Activated CD4-positive, alpha-beta T cell treated with anti-CD3 and anti-CD28 coated beads for 4 hours (primary cell): ENCODE measurements around the gene NFAM1.
A peak's percentile ranks its signal among the peaks of the same experiment; 100 is the strongest.

Experiments used
- DNase-seq, 2 donors: peaks; one replicate each; pipeline ENCODE4 v3.0.0-alpha.2; 2020

The NFAM1 gene

GRCh38 chr22:42439821-42440674, 7.8 kb upstream of the NFAM1 start:
- DNase-seq, result no peak

DNA sequence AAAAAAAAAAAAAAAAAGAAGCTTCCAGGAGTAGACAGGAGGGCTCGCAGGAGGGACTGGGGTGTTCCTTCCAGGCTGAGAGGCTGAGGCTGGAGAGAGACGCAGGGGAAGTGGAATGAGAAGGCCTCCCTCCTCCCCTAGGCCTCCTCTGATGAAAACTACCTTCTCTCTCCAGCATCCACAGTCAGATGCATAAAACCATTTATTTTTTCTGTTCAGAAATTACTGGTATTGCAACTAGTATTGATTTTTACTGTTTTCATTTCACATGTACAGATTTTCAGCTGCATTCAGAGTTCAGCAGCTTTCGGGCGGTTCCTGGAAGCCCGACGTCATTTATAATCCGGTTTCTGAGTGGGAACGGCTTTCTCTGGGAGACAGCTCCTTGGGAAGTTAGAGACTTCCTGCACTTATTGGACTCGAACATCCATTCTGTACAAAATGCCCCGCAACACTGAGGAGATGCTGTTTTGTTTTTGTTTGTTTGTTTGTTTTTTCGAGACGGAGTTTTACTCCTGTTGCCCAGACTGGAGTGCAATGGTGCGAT, 6.9 kb upstream of the NFAM1 start:
- DNase-seq, result no peak

DNA sequence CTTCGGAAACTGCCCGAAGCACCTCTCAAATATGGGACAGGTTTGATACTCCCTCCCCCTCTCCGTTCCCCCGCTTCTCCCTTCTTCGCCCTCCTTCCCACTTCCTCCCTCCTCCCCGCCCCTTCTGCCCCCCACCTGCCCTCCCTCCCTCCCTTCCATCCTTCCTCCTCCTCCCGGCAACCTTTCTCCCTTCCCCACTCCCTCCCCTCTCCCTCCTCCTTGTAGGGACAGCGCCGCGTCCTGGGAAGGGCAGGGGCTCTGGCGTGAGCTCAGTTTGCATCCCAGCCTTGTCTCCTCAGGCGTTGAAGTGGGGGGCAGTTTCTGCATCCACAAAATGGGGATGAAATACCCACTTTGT, 6.1 kb upstream of the NFAM1 start:
- no peak for DNase-seq

DNA sequence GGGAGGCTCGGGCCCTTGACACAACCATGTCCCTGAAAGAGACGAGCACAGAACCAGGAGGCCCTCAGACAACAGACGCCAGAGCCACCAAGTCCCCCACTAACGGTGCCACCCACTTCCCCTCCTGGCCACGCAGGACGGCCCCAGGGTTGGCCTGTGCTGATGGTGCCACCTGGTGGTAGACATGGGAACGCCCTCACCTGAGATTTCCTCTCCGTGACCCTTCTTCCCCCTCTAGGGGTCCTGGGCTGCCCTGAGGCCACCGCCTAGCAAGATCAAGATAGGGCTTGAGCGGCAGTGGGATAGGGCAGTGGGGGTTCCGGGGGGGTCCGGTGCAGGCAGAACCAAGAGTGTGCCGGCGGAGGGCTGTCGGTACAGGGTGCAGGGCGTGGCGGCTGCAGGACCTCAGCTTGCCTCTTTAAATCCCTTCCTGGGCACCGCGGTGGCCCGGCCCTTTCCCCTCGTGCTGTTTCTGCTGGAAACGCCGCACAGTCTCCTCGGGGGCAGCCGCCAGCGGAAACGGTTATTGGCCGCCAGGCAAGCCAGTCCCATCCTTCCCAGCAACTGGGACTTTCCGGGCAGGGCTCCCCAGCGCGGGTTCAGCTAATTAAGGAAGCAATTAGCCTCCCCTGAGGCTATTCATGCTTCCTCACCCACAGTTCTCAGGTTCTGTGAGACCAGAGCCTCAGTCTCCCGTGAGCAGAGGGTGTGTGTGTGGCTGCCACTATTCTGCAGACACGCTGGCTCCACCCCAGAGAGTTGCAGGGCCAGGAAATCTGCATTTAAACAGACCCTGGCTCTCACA, 5.5 kb upstream of the NFAM1 start:
- DNase-seq, result peak; percentile 82 to 90

- DNase-seq, result no peak
Observed at GRCh38 chr22:42436404-42436803, 4.2 kb upstream of the NFAM1 start.

GRCh38 chr22:42434748-42435425, 2.7 kb upstream of the NFAM1 start:
- no peak for DNase-seq

- DNase-seq, result no peak
Observed at GRCh38 chr22:42433754-42434682, 1.8 kb upstream of the NFAM1 start.

- DNase-seq, result no peak
Observed at GRCh38 chr22:42432818-42433217, 615 bp upstream of the NFAM1 start.

DNA sequence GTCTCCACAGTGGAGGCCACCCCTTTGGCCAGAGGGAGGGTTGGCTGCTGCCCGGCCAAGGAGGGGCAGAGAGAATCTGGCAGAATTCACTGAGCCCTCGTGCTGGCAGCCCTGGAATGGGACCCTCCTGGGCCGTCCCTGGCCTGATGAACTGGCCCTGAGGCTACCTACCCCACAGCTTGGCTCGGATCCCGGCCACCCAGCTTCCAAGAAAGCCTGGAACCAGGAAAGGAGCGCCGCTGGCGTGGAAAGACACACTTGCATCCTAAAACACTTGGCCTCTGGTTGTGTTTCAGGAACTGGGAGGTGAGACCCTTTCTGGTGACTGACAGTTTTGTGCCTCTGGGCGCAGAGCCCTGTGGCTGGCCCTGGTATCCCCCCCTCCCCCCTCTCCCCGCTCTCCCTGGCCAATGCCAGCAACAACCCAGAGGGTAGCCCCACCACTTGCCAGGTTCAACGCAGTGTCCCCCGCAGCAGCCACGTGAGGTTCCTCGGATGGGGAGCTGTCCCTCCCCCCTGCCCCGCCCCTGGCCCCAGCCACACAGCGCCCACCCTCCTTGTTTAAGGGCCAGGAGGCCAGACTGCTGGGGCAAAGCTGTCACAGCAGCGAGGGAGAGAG, 693 bp downstream of the NFAM1 start:
- DNase-seq, result no peak

- no peak for DNase-seq
Observed at GRCh38 chr22:42430528-42431125, 1.6 kb downstream of the NFAM1 start.

GRCh38 chr22:42428760-42429159, 3.4 kb downstream of the NFAM1 start:
- DNase-seq, result no peak

GRCh38 chr22:42428025-42428424, 4.2 kb downstream of the NFAM1 start:
- DNase-seq, result no peak

DNA sequence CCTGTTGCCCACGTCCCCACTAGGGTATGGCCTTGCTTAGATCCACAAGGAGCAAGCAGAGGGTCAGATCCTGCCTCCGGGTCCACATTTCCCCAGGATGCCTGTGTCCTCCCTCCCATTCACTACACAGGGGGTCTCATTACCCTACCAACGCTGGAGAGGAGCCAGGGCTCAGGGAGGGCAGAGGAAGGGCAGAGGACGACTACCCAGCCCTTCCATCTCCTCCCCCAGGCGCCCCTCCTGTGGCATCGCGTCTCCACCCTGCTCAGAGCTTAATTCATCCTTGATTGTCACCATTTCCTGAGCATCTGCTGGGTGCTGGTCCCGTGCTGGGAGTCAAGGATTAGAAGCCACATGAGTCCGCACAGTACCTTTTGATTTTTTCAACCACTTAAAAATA, 5.0 kb downstream of the NFAM1 start:
- DNase-seq, result no peak

DNA sequence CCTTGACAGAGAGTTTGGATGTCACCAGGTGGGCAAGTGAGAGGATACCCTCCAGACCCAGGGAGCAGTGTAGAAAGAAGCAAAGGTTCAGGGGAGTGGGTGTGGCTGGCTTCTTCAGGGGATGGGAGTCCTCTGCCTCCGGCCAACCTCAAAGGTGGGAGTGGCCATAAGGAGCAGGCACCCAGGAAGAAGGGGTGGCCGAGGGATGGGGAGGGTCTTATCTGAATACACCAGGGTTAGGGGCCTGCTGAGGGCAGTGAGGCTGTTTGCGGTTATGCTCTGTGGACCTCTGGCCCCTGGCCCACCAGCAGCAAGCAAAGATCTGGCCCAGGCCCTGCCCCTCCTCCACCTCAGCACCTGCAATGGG, 6.2 kb downstream of the NFAM1 start:
- no peak for DNase-seq

DNA sequence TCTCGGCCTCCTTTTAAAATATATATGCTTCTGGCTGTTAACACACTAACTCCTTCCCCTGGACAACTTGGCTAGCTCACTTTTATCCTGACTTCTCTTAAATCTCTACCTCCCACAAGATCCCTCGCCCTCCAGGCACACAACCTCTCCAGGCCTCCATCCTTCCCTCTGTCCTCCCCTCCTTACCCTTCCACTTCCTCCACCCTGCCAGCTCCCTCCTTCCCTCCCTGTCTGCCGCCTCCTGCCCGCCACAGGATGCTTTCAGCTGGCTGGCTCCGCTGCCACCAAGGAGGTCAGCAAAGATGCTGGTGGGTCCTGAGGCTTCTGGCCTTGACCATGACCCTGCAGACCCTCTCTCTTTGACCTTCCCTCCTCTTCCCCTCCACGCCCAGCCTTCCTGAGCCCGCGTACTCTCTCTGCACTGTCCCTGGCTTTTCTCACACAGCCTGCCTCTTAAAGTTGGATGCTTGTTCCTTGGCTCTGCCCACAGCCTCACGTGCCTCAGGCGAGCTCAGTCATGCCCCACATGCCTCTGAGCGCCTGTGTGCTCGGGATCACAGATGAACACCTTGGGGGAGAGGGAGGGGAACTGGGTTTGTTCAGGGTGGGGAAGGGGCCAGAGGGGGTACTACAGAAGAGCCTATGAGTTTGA, 6.7 kb downstream of the NFAM1 start:
- no peak for DNase-seq

DNA sequence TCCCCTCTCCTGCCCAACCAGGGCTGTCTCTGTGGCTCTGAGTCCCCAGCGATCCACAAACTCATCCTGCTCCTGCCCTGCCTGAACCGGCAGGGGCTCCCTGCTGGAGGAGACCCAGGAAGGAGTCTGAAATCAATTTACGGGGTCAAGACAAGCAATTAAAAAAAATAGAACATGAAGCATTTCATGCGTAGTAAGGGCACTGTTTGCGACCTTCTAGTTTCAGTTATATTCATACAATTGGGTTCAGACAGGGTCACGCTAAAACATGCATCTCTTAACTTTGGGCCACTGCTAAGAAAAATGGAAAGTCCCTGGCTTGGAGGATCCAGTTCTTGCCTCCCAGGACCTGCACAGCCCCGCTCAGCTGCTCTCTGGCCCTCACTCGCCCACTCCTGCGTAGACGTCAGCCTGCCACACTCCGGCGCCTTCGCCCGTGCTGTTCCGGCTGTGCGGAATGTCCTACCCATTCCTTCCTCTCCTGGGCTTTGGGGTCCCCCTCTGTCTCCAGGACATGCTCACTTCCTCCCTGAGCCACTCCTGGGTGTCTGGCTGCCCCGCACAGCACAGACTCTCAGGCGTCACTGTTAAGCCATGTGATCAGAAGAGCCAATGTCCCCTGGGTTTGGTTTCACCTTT, 12.8 kb downstream of the NFAM1 start:
- DNase-seq, result no peak

GRCh38 chr22:42418811-42419242, 13.4 kb downstream of the NFAM1 start:
- no peak for DNase-seq

GRCh38 chr22:42417645-42418305, 14.4 kb downstream of the NFAM1 start:
- no peak for DNase-seq

- DNase-seq, result no peak
Observed at GRCh38 chr22:42416671-42417230, 15.5 kb downstream of the NFAM1 start.
